Brain microvascular endothelial cell (primary cell): Measurements from ENCODE around the gene ADAMTSL1.

Experiments
- DNase-seq: peaks from one replicate; pipeline ENCODE4 v3.0.0-alpha.2; 2020
- H3K27ac ChIP-seq: fragments of 250-450 bp; sonication (Bioruptor Pico); 2 replicates; pipeline ENCODE4 v1.5.1; 2020; ENCODE audit warnings: mild to moderate bottlenecking, moderate library complexity
- H3K27me3 ChIP-seq: fragments of 250-450 bp; sonication (Bioruptor Pico); replicated peaks from 2 replicates; pipeline ENCODE4 v1.5.1; 2020; ENCODE audit warnings: mild to moderate bottlenecking
- H3K36me3 ChIP-seq: fragments of 250-450 bp; sonication (Bioruptor Pico); replicated peaks from 2 replicates; pipeline ENCODE4 v1.5.1; 2020; ENCODE audit warnings: mild to moderate bottlenecking
- H3K4me3 ChIP-seq: 2 replicates; pipeline ENCODE4 v1.5.1; 2011; ENCODE audit warnings: low read depth, mild to moderate bottlenecking, control low read depth, low read length, moderate library complexity
- CTCF ChIP-seq: IDR thresholded peaks from 2 replicates; pipeline ENCODE4 v1.5.1; 2011; ENCODE audit warnings: low read depth, mild to moderate bottlenecking, moderate library complexity, low read length, control low read depth, inconsistent platforms; ENCODE audit errors: missing control alignments
- in situ Hi-C: cut with HindIII; loops from 2 replicates; pipeline ENCODE4 v1.10.0; 2017; ENCODE audit warnings: low sequenced_read_pairs, low pct_ligation_motif_present

Gene ADAMTSL1

GRCh38 chr9:18573021-18573556 is 99.1 kb downstream of the ADAMTSL1 start:
- Histone ChIP-seq H3K27ac (no peak overlapping the region), H3K27me3 (no peaks in the 10 kb centered on the region), H3K36me3 (peaks cover 3% of the 10 kb centered on the region), H3K4me3 (no peak overlapping the region)
- TF ChIP-seq CTCF: no peak
- DNase-seq: no peak
- in situ Hi-C loops: no loop called here

GRCh38 chr9:18575686-18576085 is 101.7 kb downstream of the ADAMTSL1 start:
- in situ Hi-C loops: no loop called here
- no peak overlapping the region for H3K27ac ChIP-seq

GRCh38 chr9:18579536-18579935 is 105.6 kb downstream of the ADAMTSL1 start:
- in situ Hi-C loops: no loop called here
- Histone ChIP-seq H3K4me3 (no peak overlapping the region), H3K36me3 (no peaks in the 10 kb centered on the region), H3K27ac (no peak overlapping the region), H3K27me3 (no peaks in the 10 kb centered on the region)
- no peak for TF ChIP-seq CTCF
- DNase-seq: no peak

More at GRCh38 chr9:18575686-18576085, 101.7 kb downstream of the ADAMTSL1 start:
- no peak for TF ChIP-seq CTCF
- no peak for DNase-seq
- H3K27me3 ChIP-seq: no peaks in the 10 kb centered on the region
- peaks cover 3% of the 10 kb centered on the region for H3K36me3 ChIP-seq
- no peak overlapping the region for H3K4me3 ChIP-seq

- no peaks in the 10 kb centered on the region for H3K27me3 ChIP-seq
- no peak overlapping the region for H3K4me3 ChIP-seq
- DNase-seq: no peak
- no peaks in the 10 kb centered on the region for H3K36me3 ChIP-seq
- H3K27ac ChIP-seq: no peak overlapping the region
- in situ Hi-C loops: no loop called here
- TF ChIP-seq CTCF: no peak
These were observed 106.2 kb downstream of the ADAMTSL1 start for GRCh38 chr9:18580151-18580550.

- in situ Hi-C loops: no loop called here
- H3K36me3 ChIP-seq: no peaks in the 10 kb centered on the region
- H3K4me3 ChIP-seq: no peak overlapping the region
- no peak overlapping the region for H3K27ac ChIP-seq
- H3K27me3 ChIP-seq: no peaks in the 10 kb centered on the region
- DNase-seq: no peak
- no peak for TF ChIP-seq CTCF
These were observed 112.0 kb downstream of the ADAMTSL1 start for GRCh38 chr9:18585996-18586395.

- no peak for TF ChIP-seq CTCF
- no peak overlapping the region for H3K27ac ChIP-seq
- H3K27me3 ChIP-seq: no peaks in the 10 kb centered on the region
- DNase-seq: peak; percentile 56
- in situ Hi-C loops: no loop called here
- no peak overlapping the region for H3K4me3 ChIP-seq
- H3K36me3 ChIP-seq: no peaks in the 10 kb centered on the region
These were observed 114.0 kb downstream of the ADAMTSL1 start for GRCh38 chr9:18588002-18588401.
